ENCODE results near the gene SIX4.

Gene SIX4

GRCh38 chr14:60684203-60684602 is 39.9 kb downstream of the SIX4 start:
- Histone ChIP-seq H3K36me3 (ENCODE audit: control insufficient read depth, insufficient read depth, low read length) (no peaks in the 10 kb centered on the region), H3K27me3 (replicated peaks; ENCODE audit: control insufficient read depth, insufficient read depth, low read length) (no peaks in the 10 kb centered on the region; the same call in 1 of the 2 replicates), H3K4me3 (replicated peaks; ENCODE audit: low read depth, low read length) (no peak overlapping the region)
- TF ChIP-seq, protein P1, sequence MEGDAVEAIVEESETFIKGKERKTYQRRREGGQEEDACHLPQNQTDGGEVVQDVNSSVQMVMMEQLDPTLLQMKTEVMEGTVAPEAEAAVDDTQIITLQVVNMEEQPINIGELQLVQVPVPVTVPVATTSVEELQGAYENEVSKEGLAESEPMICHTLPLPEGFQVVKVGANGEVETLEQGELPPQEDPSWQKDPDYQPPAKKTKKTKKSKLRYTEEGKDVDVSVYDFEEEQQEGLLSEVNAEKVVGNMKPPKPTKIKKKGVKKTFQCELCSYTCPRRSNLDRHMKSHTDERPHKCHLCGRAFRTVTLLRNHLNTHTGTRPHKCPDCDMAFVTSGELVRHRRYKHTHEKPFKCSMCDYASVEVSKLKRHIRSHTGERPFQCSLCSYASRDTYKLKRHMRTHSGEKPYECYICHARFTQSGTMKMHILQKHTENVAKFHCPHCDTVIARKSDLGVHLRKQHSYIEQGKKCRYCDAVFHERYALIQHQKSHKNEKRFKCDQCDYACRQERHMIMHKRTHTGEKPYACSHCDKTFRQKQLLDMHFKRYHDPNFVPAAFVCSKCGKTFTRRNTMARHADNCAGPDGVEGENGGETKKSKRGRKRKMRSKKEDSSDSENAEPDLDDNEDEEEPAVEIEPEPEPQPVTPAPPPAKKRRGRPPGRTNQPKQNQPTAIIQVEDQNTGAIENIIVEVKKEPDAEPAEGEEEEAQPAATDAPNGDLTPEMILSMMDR (IDR thresholded peaks at IDR 0.05; ENCODE audit: insufficient read depth, low read length, poor library complexity, severe bottlenecking): no peak
- no peak for DNase-seq (ENCODE audit: extremely low read depth, insufficient read length)

- TF ChIP-seq, protein P1 (IDR thresholded peaks at IDR 0.05; ENCODE audit: insufficient read depth, low read length, poor library complexity, severe bottlenecking): no peak
- no peak for DNase-seq (ENCODE audit: extremely low read depth, insufficient read length)
- Histone ChIP-seq H3K36me3 (ENCODE audit: control insufficient read depth, insufficient read depth, low read length) (no peaks in the 10 kb centered on the region), H3K4me3 (replicated peaks; ENCODE audit: low read depth, low read length) (no peak overlapping the region), H3K27me3 (replicated peaks; ENCODE audit: control insufficient read depth, insufficient read depth, low read length) (no peaks in the 10 kb centered on the region; the same call in 1 of the 2 replicates)
Observed at GRCh38 chr14:60681271-60681670, 42.9 kb downstream of the SIX4 start.

GRCh38 chr14:60680511-60680910 is 43.6 kb downstream of the SIX4 start:
- DNase-seq (ENCODE audit: extremely low read depth, insufficient read length): no peak
- no peaks in the 10 kb centered on the region; the same call in 1 of the 2 replicates for H3K27me3 ChIP-seq (replicated peaks; ENCODE audit: control insufficient read depth, insufficient read depth, low read length)
- H3K4me3 ChIP-seq (replicated peaks; ENCODE audit: low read depth, low read length): no peak overlapping the region
- H3K36me3 ChIP-seq (ENCODE audit: control insufficient read depth, insufficient read depth, low read length): no peaks in the 10 kb centered on the region
- TF ChIP-seq, protein P1 (IDR thresholded peaks at IDR 0.05; ENCODE audit: insufficient read depth, low read length, poor library complexity, severe bottlenecking): no peak

GRCh38 chr14:60679566-60680258 is 44.4 kb downstream of the SIX4 start:
- DNase-seq (ENCODE audit: extremely low read depth, insufficient read length): no peak
- TF ChIP-seq, protein P1 (IDR thresholded peaks at IDR 0.05; ENCODE audit: insufficient read depth, low read length, poor library complexity, severe bottlenecking): no peak
- no peak overlapping the region for H3K4me3 ChIP-seq (replicated peaks; ENCODE audit: low read depth, low read length)

DNA sequence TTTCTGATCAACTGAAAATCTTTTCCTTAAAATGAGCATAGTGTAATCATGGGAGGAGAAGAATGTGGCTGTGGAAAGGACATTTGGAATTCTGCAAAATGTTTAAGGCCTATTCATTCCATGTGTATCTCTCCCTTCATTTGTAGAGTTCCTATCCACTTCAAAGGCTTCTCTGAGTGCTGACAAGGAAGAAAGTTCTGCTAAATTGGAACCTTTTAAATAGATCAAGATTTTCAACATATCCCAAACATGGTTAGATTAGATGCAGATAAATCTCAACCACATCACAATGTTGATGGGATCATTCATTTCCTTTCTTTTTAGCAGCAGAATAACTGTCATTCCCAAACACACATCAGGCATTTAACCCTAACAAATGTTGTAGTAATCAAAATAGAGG is 46.5 kb downstream of the SIX4 start:
- TF ChIP-seq, protein P1 (IDR thresholded peaks at IDR 0.05; ENCODE audit: insufficient read depth, low read length, poor library complexity, severe bottlenecking): no peak
- no peaks in the 10 kb centered on the region for H3K36me3 ChIP-seq (ENCODE audit: control insufficient read depth, insufficient read depth, low read length)
- H3K4me3 ChIP-seq (replicated peaks; ENCODE audit: low read depth, low read length): no peak overlapping the region
- H3K27me3 ChIP-seq (replicated peaks; ENCODE audit: control insufficient read depth, insufficient read depth, low read length): no peaks in the 10 kb centered on the region; the same call in 1 of the 2 replicates
- DNase-seq (ENCODE audit: extremely low read depth, insufficient read length): no peak

More at GRCh38 chr14:60679566-60680258, 44.4 kb downstream of the SIX4 start:
- Histone ChIP-seq H3K27me3 (replicated peaks; ENCODE audit: control insufficient read depth, insufficient read depth, low read length) (no peaks in the 10 kb centered on the region; the same call in 1 of the 2 replicates), H3K36me3 (ENCODE audit: control insufficient read depth, insufficient read depth, low read length) (no peaks in the 10 kb centered on the region)

Measured in GM06990 (cell line).